Fibroblast of villous mesenchyme (primary cell): ENCODE data around the gene FAM209B. TPM values are rescaled to one million over a fixed set of nuclear protein-coding genes. Genes with fewer than 3 reads are reported as not detected.
"Not testable (repeated sequence)": the region's sequence is repeated elsewhere in the genome, so short reads cannot be mapped to it uniquely, and the experiment has no call there.

Experiments
- DNase-seq: peaks from one replicate; pipeline ENCODE4 v3.0.0-alpha.2; 2010; ENCODE audit warnings: low read depth
- H3K4me3 ChIP-seq: 2 replicates; pipeline ENCODE4 v1.5.1; 2011; ENCODE audit warnings: low read depth, mild to moderate bottlenecking, low read length
- CTCF ChIP-seq: IDR thresholded peaks from 2 replicates; pipeline ENCODE4 v1.5.1; 2012; ENCODE audit warnings: low read depth, mild to moderate bottlenecking, low read length; ENCODE audit not compliant: insufficient read depth
- total RNA-seq: library from RNA; depleted of rRNA; stranded (reverse); fragments of >200 nt; gene quantifications from 2 replicates; pipeline ENCODE4 v1.2.3, GENCODE V29; 2012

Gene FAM209B
- total RNA-seq, 1 donor: not detected

GRCh38 chr20:56518721-56519398, 14.2 kb upstream of the FAM209B start:
- no peak for DNase-seq
- no peak for TF ChIP-seq CTCF
- no peak overlapping the region for H3K4me3 ChIP-seq

DNA sequence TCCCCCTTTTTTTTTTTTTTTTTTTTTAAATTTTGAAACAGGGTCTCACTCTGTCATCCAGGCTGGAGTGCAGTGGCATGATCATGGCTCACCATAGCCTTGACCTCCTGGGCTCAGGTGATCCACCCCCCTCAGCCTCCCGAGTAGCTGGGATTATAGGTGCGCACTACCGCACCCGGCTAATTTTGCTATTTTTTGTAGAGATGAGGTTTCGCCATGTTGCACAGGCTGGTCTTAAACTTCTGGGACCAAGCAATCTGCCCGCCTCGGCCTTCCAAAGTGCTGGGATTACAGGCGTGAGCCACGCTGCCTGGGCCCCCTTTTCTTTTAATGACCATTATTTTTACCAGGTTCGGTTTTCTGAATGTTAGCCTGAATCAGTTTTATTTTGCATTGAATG, 13.5 kb upstream of the FAM209B start:
- DNase-seq: no peak
- TF ChIP-seq CTCF: no peak
- no peak overlapping the region for H3K4me3 ChIP-seq

- no peak for DNase-seq
- no peak overlapping the region for H3K4me3 ChIP-seq
- TF ChIP-seq CTCF: no peak
Observed at GRCh38 chr20:56520180-56520579, 12.9 kb upstream of the FAM209B start.

- not testable (repeated sequence) for DNase-seq, H3K4me3 ChIP-seq
Observed at GRCh38 chr20:56520746-56521354, 12.2 kb upstream of the FAM209B start.

GRCh38 chr20:56522311-56522710, 10.7 kb upstream of the FAM209B start:
- H3K4me3 ChIP-seq: no peak overlapping the region
- TF ChIP-seq CTCF: no peak

DNA sequence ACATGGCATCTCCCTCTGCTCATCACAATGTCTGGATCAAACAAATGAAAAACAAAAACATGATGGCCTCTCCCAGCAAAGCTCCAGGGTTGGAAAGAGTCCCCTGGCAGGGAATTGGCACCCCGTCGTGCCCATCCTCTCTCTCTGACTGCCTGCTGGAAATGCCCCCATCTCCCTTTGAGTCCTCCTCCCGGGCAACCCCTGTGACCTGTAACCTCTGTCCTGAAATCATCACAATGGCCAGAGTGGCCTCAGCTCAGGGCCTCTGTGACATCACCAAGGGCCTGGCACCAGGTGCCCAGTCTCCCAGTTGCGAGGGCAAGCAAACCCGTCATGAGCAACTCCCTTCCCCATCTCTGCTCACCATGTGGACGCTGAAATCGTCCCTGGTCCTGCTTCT, 8.6 kb upstream of the FAM209B start, which contains the start of gene FAM209A:
Gene FAM209A (plus strand): TSS at position 301 of the 400 bp plus-strand sequence. CDS start 65 bp downstream, at position 366.
- H3K4me3 ChIP-seq, DNase-seq: not testable (repeated sequence)

More at GRCh38 chr20:56522311-56522710, 10.7 kb upstream of the FAM209B start:
- no peak for DNase-seq

DNA sequence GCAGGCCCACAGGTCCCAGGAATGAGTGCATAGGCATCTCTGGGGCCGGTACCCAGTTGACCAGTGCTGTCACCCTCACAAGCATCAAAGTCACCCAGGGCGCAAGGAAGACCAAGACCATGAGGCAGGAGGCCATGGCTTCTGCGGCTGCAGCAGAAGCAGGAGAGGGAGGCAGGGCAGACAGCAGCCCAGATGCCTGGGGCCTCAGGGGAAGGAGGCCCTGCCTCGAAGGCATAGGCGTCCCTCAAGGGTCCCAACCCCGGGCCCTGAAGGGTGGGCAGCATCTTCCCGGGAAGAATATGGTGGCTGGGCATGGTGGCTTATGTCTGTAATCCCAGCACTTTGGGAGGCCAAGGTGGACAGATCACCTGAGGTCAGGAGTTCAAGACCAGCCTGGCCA, 5.5 kb upstream of the FAM209B start:
- no peak for TF ChIP-seq CTCF

DNA sequence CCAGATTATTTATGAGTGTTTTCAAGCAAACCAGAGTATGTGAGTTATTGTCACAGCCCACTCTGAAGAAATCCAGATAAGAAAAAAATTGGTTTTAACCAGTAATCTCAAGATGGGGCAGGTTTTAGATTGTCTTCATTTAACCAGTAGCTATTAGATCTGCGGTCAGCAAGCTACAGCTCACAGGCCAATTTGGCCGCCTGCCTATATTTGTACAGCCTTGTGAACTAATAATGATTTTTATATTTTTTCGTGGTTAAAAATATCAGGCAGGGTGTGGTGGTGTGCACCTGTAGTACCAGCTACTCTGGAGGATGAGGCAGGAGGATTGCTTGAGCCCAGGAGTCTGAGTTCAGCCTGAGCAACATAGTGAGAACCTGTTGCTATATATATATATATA, 5.0 kb downstream of the FAM209B start:
- no peak for DNase-seq
- no peak for TF ChIP-seq CTCF
- H3K4me3 ChIP-seq: no peak overlapping the region

More for the DNA sequence above, 5.5 kb upstream of the FAM209B start:
- DNase-seq: no peak
- no peak overlapping the region for H3K4me3 ChIP-seq
